GM19023 (cell line): ENCODE data around the gene FUS.
A peak's percentile ranks its signal among the peaks of the same experiment; 100 is the strongest.
"Not testable (repeated sequence)": the region's sequence is repeated elsewhere in the genome, so short reads cannot be mapped to it uniquely, and the experiment has no call there.

ENCODE experiments used
- ATAC-seq: cut with Tn5 transposase; IDR thresholded peaks from one replicate; pipeline ENCODE4 v1.9.1; 2021; ENCODE audit warnings: mild to moderate bottlenecking, moderate library complexity; ENCODE audit not compliant: unreplicated experiment

FUS gene

GRCh38 chr16:31179747-31180459 lies at the start of gene FUS:
Gene FUS, plus strand, starts transcription at chr16:31180139. Its CDS starts 76 bp downstream, at chr16:31180215.
- ATAC-seq, result peak; percentile 59

GRCh38 chr16:31130336-31130891 lies 49.5 kb upstream of the FUS start:
- ATAC-seq, result no peak

DNA sequence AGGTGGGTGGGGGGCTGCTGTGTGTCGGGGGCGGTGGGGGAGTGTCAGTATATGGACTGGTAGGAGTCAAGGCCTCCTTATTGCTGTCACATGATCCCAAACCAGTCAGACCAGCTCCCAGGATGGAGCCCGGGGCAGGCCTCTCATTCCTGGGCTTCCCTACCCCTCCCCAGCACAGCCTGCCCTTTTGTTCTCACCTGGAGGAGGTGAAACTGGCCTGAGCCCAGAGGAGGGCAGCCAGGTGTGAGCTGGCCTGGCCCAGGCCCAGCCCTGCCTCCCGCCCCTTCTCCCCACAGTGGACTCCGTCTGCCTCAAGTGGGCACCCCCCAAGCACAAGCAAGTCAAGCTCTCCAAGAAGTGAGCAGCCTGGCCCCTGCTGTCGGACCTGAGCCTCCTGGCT lies 49.0 kb upstream of the FUS start:
- no peak for ATAC-seq

DNA sequence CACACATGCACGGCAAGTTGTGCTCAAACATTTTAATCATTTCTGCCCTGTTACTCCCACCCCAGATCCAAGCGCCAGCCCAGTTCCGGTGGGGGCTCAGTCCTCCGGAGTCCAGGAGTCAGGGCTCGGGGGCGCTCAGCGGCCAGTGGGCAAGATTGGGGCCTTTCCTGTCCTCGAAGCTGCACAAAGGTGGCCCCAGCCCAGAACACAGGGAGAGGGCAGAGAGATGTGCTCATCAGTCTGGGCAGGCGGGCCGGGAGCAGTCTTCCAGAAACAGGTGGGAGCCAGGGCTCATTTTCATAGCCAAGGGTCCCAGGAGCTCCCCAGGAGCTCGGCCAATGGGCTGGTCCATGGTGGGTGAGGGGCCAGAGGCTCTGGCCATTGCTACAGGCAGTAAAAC lies 48.5 kb upstream of the FUS start:
- no peak for ATAC-seq

DNA sequence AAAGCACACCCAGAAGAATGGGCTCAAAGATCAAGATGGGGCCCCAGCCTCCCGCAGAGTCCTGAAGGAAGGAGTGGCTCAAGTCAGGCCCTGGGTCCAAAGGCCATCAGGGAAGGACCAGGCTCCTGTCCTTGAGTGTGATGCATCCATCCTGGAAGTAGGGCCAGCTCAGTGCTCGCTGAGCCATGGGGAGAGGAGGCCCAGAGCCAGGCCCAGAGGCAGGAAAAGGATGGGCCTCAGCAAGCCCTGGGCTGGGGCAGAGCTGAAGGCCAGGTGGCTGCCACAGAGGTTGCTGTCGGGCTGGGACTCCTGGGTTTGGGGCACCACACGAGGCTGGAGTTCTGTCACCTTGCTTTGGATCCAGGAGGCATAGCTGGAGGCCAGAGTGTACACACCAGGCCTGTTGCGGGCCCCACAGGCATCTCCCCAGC lies 48.1 kb upstream of the FUS start:
- ATAC-seq, result no peak

DNA sequence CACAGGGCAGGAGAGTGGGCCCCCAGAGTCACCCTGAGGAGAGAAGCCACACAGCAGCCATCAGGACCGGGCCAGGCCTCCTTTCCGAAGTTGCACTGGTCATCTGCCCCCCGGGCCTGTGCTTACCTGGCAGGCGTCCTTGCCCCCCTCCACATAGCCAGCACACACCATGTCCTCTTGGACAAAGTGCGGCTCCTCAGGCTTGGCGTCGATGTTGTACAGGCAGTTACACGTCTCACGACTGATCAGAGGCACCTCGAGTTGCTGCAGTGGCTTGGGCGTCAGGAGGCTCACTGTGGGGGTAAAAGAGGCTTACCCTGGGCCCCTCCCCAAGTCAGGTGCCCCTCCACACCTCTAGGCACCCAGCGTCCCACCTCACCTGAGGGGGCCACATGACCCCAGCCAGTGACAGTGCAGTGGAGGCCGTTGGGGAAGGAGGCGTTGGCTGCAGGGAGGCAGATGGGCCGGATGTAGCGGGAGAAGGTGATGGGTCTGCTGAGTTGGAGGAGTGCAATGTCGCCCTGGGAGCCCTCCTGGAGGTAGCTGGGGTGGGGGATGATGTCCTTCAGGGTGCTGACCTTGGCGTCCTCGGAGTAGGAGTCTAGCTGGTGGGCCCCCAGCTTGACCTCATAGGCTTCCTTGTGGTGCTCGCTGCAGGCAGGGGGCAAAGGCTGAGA lies 47.5 kb upstream of the FUS start:
- no peak for ATAC-seq

GRCh38 chr16:31133046-31133501 lies 46.9 kb upstream of the FUS start:
- ATAC-seq, result no peak

DNA sequence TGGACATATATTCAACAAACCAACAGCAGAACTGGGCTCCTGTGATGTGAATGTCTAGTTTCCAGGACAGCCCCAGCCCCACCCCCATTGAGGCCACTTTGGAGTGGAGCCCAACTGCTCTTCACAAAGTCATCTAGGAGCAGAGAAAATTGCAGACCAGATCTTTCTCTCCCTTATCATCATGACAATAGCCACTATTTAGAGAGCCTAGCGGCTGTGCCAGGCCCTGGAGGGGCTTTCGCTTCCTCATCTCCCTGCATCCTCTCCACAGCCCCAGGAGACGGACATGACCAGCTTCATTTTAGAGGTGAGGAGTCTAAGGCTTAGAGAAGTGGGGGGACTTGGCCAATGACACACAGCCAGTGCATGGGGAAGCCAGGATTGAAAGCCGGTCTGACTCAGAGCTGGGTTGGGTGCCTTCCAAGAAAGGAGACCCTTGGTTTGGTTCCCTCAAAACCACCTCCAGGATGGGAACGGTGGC lies 45.8 kb upstream of the FUS start:
- ATAC-seq, result no peak

DNA sequence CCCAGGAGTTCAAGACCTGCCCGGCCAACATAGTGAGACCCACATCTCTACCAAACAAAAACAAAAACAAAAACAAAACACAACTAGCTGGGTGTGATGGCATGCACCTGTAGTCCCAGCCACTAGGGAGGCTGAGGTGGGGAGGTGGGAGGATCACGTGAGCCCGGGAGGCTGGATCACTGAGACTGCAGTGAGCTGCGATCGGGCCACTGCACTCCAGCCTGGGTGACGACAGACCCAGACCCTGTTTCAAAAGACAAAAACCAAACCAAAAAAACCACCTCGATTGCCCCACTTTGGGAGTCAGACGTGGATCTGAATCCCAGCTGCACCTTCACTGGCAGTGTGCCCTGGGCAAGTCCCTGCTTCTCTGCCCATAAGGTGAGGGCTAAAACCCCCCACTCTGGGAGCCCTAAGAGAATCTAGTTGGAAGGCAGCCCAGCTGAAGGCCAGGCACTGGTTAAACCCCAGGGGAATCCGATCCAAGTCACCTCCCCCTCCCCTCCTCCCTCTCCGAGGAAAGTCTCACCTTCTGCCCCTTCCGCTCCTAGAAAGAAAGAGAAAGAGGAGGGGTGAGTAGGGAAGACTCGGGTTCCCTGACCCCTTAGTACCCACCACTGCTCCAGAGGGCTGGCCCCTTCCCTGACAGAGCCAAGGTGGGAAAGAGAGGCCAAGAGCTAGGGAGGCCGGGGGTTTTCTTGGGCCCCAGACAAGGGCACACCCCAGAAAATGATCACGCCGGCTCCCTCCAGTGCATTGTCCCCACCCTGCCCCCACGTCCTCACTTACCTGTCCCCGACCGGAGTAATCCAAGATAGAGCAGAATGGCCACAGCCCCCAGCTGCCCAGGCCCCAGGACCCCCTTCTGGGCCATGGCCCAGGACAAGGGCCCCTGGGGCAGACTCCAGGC lies 45.1 kb upstream of the FUS start:
- no peak for ATAC-seq

DNA sequence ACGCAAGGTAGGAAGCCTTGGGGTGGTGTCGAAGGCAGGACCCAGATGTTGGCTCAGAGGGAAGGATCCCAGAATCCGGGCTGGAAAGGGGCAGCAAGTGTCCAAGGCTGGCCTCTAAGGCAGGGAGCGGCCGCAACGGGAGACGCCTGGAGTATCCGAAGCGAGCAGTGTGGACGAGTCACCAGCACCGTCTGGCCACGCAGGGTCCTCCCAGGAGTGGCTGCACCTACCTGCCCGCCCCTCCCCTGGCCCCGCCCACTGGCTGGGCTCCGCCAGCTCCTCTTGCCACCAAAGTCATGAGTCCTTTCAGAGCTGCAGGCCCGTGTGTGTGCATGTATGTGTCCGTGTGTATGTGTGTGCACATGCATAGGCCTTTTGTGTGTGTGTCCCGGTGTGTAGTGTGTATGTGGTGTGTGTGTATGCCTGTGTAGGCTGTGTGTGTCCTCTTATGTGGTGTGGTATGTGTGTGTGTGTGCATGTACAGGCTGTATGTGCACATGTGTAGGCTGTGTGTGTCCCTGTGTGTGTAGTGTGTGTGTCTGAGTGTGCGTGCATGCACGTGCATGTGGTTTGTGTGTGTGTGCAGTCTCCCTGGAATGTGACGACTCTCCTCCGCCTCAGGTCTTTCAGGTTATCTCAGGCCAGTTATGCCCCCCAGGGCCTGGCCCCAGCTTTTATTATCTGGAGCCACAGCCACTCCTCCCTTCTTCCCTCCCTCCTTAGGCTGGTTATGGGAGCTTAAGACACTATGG lies 44.2 kb upstream of the FUS start, which contains the start of gene PRSS8:
Gene PRSS8 (minus strand): TSS at position 193 of the 752 bp plus-strand sequence. CDS start 229 bp downstream, outside the sequence.
- ATAC-seq, result no peak

DNA sequence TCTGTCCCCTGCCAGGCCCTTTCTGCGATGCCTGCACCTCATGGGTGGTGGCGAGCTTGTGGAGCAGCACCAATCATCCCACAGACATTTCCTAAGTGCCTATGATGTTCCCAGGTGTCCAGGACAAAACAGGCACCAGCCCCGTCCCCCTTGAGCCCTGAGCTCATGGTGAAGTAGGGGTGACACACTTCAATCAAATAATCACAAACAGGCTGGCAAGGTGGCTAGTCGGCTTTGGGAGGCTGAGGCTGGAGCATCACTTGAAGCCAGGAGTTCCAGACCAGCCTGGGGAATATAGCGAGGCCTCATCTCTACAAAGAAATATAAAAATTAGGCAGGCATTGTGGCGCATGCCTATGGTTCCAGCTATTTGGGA lies 43.7 kb upstream of the FUS start:
- ATAC-seq, result no peak

- ATAC-seq, result not testable (repeated sequence)
Measured at GRCh38 chr16:31136822-31137499, 43.0 kb upstream of the FUS start.

DNA sequence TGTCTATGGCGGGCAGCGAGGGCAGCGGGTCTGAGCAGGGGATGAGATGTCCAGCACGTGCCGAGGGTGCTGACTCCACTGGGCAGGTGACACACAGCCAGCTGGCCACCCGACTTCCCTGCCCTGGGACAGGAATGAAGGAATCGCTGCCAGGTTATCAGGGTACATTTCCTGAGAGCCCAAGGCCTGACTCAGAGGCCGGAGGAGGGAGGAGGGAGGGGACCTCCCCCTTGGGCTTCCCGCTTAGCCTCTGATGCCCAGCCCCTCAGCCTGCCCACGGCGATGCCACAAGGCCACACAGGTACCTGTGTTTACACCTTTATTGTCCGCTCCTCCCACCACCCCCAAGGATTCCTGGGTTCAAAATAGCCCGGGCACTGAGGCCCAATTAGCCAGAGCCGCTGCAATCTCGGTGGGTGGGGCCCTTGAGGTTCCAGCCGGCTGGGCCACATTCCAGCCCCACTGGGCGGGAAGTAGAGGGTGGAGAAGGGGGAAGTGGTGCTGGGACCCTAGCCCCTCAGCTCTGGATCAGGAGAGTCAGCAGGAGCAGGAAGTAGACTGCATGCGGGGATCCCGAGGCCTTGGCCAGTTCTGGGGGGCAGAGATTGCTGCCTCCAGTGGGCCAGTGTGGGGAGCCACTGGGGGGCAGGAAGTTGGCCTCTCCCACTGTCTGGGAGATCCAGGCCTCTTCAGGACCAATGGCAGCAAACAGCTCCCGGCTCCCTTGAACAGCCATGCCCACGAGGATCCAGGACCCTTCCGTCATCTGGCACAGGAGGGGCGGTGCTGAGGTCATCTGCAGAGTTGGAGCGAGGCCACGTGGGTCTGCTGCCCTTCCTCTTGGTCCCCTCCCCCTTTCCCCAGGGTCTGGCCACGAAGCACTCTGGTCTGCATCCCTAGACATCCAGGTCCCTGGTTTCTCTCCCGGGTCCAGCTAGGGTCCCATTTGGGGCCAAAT lies 41.0 kb upstream of the FUS start:
- no peak for ATAC-seq

DNA sequence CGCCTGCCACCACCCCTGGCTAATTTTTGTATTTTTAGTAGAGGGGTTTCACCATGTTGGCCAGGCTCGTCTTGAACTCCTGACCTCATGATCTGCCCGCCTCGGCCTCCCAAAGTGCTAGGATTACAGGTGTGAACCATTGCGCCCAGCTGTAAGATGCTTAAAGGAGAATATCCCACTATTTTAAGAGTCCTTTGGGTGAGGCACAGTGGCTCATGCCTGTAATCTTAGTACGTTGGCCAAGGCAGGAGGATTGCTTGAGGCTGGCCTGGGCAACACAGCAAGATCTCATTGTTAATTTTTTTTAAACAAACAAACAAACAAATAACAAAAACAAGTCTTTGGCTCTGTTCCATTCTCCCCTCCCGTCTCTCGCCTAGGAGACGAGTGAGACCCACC lies 38.9 kb upstream of the FUS start:
- ATAC-seq, result not testable (repeated sequence)

- peak; percentile 1 for ATAC-seq
Measured at GRCh38 chr16:31141489-31142108, 38.3 kb upstream of the FUS start.

DNA sequence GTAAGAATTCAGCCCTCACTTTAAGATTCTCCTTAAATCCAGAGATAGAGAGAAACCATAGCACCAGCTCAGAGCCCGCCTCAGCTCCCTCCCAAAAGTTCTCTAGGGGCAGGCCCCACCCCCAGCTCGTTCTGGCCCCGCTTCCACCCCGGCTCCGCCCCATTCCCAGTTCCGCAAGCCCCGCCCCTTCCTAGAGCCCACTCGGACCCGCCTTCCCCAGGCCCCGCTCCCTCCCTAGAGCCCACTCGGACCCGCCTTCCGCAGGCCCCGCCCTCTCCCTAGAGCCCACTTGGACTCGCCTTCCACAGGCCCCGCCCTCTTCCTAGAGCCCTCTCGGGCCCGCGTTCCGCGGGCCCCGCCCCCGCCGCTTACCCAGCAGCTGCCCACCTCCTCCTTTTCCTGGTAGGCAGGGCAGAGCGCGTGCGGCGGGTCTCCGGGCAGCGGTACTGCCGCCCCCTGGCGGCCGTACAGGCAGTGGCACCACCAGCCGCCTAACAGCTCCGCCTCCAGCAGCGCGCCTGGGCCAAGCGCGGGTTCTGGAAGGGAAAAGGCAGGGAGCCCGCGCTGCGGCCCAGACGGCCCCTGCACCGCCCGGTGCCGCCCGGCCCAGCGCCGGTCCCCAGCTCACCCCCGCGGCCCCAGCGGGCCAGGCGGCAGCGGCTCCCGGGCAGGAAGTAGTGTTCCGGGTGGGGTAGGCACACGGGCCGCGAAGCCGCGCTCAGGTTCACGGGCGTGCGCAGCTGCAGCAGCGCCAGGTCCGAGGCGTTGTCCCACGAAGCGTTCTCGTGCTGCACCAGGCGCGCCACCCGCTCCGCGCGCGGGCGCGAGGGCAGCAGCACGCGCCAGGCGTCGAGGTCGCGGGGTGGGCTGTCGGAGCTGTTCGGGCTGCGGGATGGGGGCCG lies 37.6 kb upstream of the FUS start:
- ATAC-seq, result peak; percentile 87
